ENCODE results near the gene CHST7. TPM values are rescaled to one million over a fixed set of nuclear protein-coding genes. Genes with fewer than 3 reads are reported as not detected.

The CHST7 gene
- total and polyA plus RNA-seq, 12 donors, result 1.4 to 24.1 (median 5.3) TPM

GRCh38 chrX:46589977-46590723 lies 16.6 kb downstream of the CHST7 start:
- Histone ChIP-seq H3K27ac (no peak overlapping the region), H3K4me1 (replicated peaks in 1 of 2) (no peaks in the 10 kb centered on the region), H3K4me3 (no peak overlapping the region), H3K27me3 (peaks cover 3% of the 10 kb centered on the region), H3K9me3 (replicated peaks in 1 of 3) (no peaks in the 10 kb centered on the region), H3K36me3 (replicated peaks in 1 of 2) (no peaks in the 10 kb centered on the region)
- TF ChIP-seq POLR2A (IDR thresholded peaks at IDR 0.05) (no peak), CTCF (IDR thresholded peaks at IDR 0.05) (no peak)
- intact Hi-C loops (cut with DNase I), result no loop called here
- 72 to 80% (median 77%) methylated on average over 7 of the region's 7 CpGs for WGBS, 4 donors
- DNase-seq, result no peak

GRCh38 chrX:46595084-46595483 lies 21.5 kb downstream of the CHST7 start:
- H3K27ac ChIP-seq, result no peak overlapping the region
- intact Hi-C loops (cut with DNase I), result no loop called here
- TF ChIP-seq CTCF (IDR thresholded peaks at IDR 0.05), result no peak
- TF ChIP-seq POLR2A (IDR thresholded peaks at IDR 0.05), result no peak

GRCh38 chrX:46597208-46597607 lies 23.6 kb downstream of the CHST7 start:
- no peaks in the 10 kb centered on the region for H3K36me3 ChIP-seq (replicated peaks in 1 of 2)
- H3K9me3 ChIP-seq (replicated peaks in 1 of 3), result no peaks in the 10 kb centered on the region
- H3K27me3 ChIP-seq, result peaks cover 8% of the 10 kb centered on the region
- TF ChIP-seq POLR2A (IDR thresholded peaks at IDR 0.05) (no peak), CTCF (IDR thresholded peaks at IDR 0.05) (no peak)
- H3K4me1 ChIP-seq (replicated peaks in 1 of 2), result no peaks in the 10 kb centered on the region
- no peak overlapping the region for H3K4me3 ChIP-seq
- H3K27ac ChIP-seq, result no peak overlapping the region
- WGBS, 4 donors, result 85 to 98% (median 89%) methylated on average over 4 to 8 of the region's 8 CpGs
- no peak for DNase-seq
- intact Hi-C loops (cut with DNase I), result no loop called here

More at GRCh38 chrX:46595084-46595483, 21.5 kb downstream of the CHST7 start:
- DNase-seq, result no peak
- no peak overlapping the region for H3K4me3 ChIP-seq
- no peaks in the 10 kb centered on the region for H3K4me1 ChIP-seq (replicated peaks in 1 of 2)
- no peaks in the 10 kb centered on the region for H3K9me3 ChIP-seq (replicated peaks in 1 of 3)
- H3K27me3 ChIP-seq, result peaks cover 8% of the 10 kb centered on the region
- 69 to 100% (median 85%) methylated on average over 1 of the region's 1 CpG for WGBS, 4 donors
- H3K36me3 ChIP-seq (replicated peaks in 1 of 2), result no peaks in the 10 kb centered on the region

DNA sequence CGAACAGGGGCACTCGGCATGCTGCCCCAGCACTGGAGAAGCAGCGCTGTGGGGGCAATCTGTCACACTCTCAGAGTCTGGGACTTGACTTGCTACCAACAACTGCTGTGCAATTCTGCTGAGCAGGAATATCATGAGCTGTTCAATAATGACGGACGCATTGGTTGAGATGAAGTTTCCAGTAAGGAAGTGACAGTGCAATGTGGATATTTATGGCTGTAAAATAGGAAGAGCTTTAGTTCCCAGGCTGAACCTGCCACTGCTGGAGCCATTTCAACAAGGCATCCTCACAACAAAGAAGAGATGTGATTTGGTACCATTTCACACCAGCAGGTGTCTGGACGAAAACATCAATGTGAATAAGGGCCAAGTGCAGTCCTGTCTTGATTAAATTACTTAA lies 24.2 kb downstream of the CHST7 start:
- Histone ChIP-seq H3K27me3 (peaks cover 8% of the 10 kb centered on the region), H3K36me3 (replicated peaks in 1 of 2) (no peaks in the 10 kb centered on the region), H3K9me3 (replicated peaks in 1 of 3) (no peaks in the 10 kb centered on the region), H3K4me1 (replicated peaks in 1 of 2) (no peaks in the 10 kb centered on the region), H3K27ac (no peak overlapping the region), H3K4me3 (no peak overlapping the region)
- WGBS, 4 donors, result 64 to 88% (median 74%) methylated on average over 1 to 6 of the region's 6 CpGs
- no peak for DNase-seq
- intact Hi-C loops (cut with DNase I), result no loop called here
- TF ChIP-seq POLR2A (IDR thresholded peaks at IDR 0.05) (no peak), CTCF (IDR thresholded peaks at IDR 0.05) (no peak)

Data from adrenal gland (tissue), 12 donors.